ENCODE results near the gene PHC1. TPM values are rescaled to one million over a fixed set of nuclear protein-coding genes. Genes with fewer than 3 reads are reported as not detected.

Gene PHC1
- total and polyA plus RNA-seq, 3 experiments from 2014 or later, result 18.5 to 21.0 (median 19.5) TPM

GRCh38 chr12:8950702-8951478, 36.6 kb downstream of the PHC1 start:
- no peaks in the 10 kb centered on the region for H3K27me3 Mint-ChIP-seq
- peaks cover 76 to 85% (median 81%) of the 10 kb centered on the region in 3 donors for H3K4me1 Mint-ChIP-seq
- peaks cover 0 to 30% (median 2%) of the 10 kb centered on the region in 3 donors for H3K36me3 Mint-ChIP-seq
- peaks cover 0 to 3% (median 0%) of the 10 kb centered on the region in 5 donors for H3K9me3 Mint-ChIP-seq
- CTCF ChIA-PET, result interaction anchor here (0.6 to 9.9 kb wide), 23 partner anchors 11 to 269 kb away, joined by 3 to 192 read pairs (median 4); partner anchors contain the start of gene PHC1
- POLR2A ChIA-PET, result interaction anchor here (0.5 to 4.0 kb wide), 12 partner anchors 10 to 99 kb away, joined by 3 to 27 read pairs (median 5); partner anchors contain the start of gene PHC1
- H3K27ac ChIP-seq (ENCODE audit: low read depth, low read length), result peak overlapping the region; percentile 97
- H3K4me1 ChIP-seq (ENCODE audit: insufficient read depth, low read length), result peaks cover 74% of the 10 kb centered on the region
- peak overlapping the region; percentile 97 for H3K4me3 ChIP-seq (ENCODE audit: low read length)
- DNase-seq, result peak in 2 of 5 donors; percentile 50 to 67
- H3K4me3 Mint-ChIP-seq, result peak overlapping the region; percentile 90 to 98 (median 93)
- H3K36me3 ChIP-seq (ENCODE audit: insufficient read depth, low read length), result peaks cover 4% of the 10 kb centered on the region
- H3K27ac Mint-ChIP-seq, result peak overlapping the region; percentile 90 to 99 (median 96)
- H3K27me3 ChIP-seq (ENCODE audit: insufficient read depth, low read length, poor library complexity, severe bottlenecking), result no peaks in the 10 kb centered on the region
- H3K9me3 ChIP-seq (ENCODE audit: low read length), result no peaks in the 10 kb centered on the region

GRCh38 chr12:8951744-8952143, 37.4 kb downstream of the PHC1 start:
- Mint-ChIP-seq H3K27me3 (no peaks in the 10 kb centered on the region), H3K9me3 (peaks cover 0 to 3% (median 2%) of the 10 kb centered on the region in 5 donors), H3K36me3 (peaks cover 0 to 24% (median 2%) of the 10 kb centered on the region in 3 donors), H3K27ac (peak overlapping the region; percentile 85 to 98 (median 94)), H3K4me1 (peaks cover 79 to 81% (median 81%) of the 10 kb centered on the region in 3 donors), H3K4me3 (peak overlapping the region; percentile 90 to 98 (median 93))
- no peaks in the 10 kb centered on the region for H3K36me3 ChIP-seq (ENCODE audit: insufficient read depth, low read length)
- H3K27ac ChIP-seq (ENCODE audit: low read depth, low read length), result peak overlapping the region; percentile 97
- no peaks in the 10 kb centered on the region for H3K27me3 ChIP-seq (ENCODE audit: insufficient read depth, low read length, poor library complexity, severe bottlenecking)
- ChIA-PET POLR2A (interaction anchor here (0.6 to 4.0 kb wide), 7 partner anchors 9 to 98 kb away, joined by 3 to 27 read pairs (median 5); no protein-coding TSS in a partner anchor), CTCF (interaction anchor here (0.6 to 9.9 kb wide), 15 partner anchors 10 to 1073 kb away, joined by 3 to 192 read pairs (median 7); no protein-coding TSS in a partner anchor)
- peaks cover 80% of the 10 kb centered on the region for H3K4me1 ChIP-seq (ENCODE audit: insufficient read depth, low read length)
- peak; percentile 12 to 51 (median 31) for DNase-seq
- H3K4me3 ChIP-seq (ENCODE audit: low read length), result peak overlapping the region; percentile 97
- H3K9me3 ChIP-seq (ENCODE audit: low read length), result no peaks in the 10 kb centered on the region

- DNase-seq, result peak; percentile 32 to 84 (median 69)
- Mint-ChIP-seq H3K4me1 (peaks cover 81 to 82% (median 81%) of the 10 kb centered on the region in 3 donors), H3K4me3 (peak overlapping the region; percentile 70 to 95 (median 90))
Measured at GRCh38 chr12:8953773-8954402, 39.6 kb downstream of the PHC1 start.

GRCh38 chr12:8956073-8956472, 41.8 kb downstream of the PHC1 start:
- Histone ChIP-seq H3K9me3 (ENCODE audit: low read length) (no peaks in the 10 kb centered on the region), H3K36me3 (ENCODE audit: insufficient read depth, low read length) (no peaks in the 10 kb centered on the region), H3K4me3 (ENCODE audit: low read length) (no peak overlapping the region), H3K27ac (ENCODE audit: low read depth, low read length) (no peak overlapping the region), H3K4me1 (ENCODE audit: insufficient read depth, low read length) (peaks cover 100% of the 10 kb centered on the region), H3K27me3 (ENCODE audit: insufficient read depth, low read length, poor library complexity, severe bottlenecking) (no peaks in the 10 kb centered on the region)
- Mint-ChIP-seq H3K9me3 (peaks cover 0 to 3% (median 2%) of the 10 kb centered on the region in 5 donors), H3K27ac (peak overlapping the region; percentile 37 to 98 (median 93)), H3K27me3 (no peaks in the 10 kb centered on the region), H3K4me1 (peaks cover 96 to 98% (median 96%) of the 10 kb centered on the region in 3 donors), H3K4me3 (peak overlapping the region in 2 of 7 donors; percentile 51 to 56), H3K36me3 (peaks cover 0 to 4% (median 4%) of the 10 kb centered on the region in 3 donors)
- POLR2A ChIA-PET, result no interaction called here
- DNase-seq, result no peak
- CTCF ChIA-PET, result no interaction called here

More at GRCh38 chr12:8953773-8954402, 39.6 kb downstream of the PHC1 start:
- Histone ChIP-seq H3K4me3 (ENCODE audit: low read length) (peak overlapping the region; percentile 29), H3K9me3 (ENCODE audit: low read length) (no peaks in the 10 kb centered on the region), H3K27ac (ENCODE audit: low read depth, low read length) (peak overlapping the region; percentile 72), H3K4me1 (ENCODE audit: insufficient read depth, low read length) (peaks cover 80% of the 10 kb centered on the region), H3K27me3 (ENCODE audit: insufficient read depth, low read length, poor library complexity, severe bottlenecking) (no peaks in the 10 kb centered on the region), H3K36me3 (ENCODE audit: insufficient read depth, low read length) (no peaks in the 10 kb centered on the region)
- Mint-ChIP-seq H3K27me3 (no peaks in the 10 kb centered on the region), H3K36me3 (peaks cover 4 to 17% (median 4%) of the 10 kb centered on the region in 3 donors), H3K27ac (peak overlapping the region; percentile 76 to 98 (median 92)), H3K9me3 (peaks cover 0 to 3% (median 2%) of the 10 kb centered on the region in 5 donors)
- ChIA-PET CTCF (interaction anchor here (1.2 to 9.9 kb wide), 3 partner anchors 7 to 94 kb away, joined by 4 to 192 read pairs (median 132); no protein-coding TSS in a partner anchor), POLR2A (no interaction called here)

GRCh38 chr12:8956772-8957171, 42.5 kb downstream of the PHC1 start:
- H3K27ac Mint-ChIP-seq, result peak overlapping the region; percentile 69 to 98 (median 90)
- peaks cover 0 to 5% (median 4%) of the 10 kb centered on the region in 3 donors for H3K36me3 Mint-ChIP-seq
- DNase-seq, result no peak
- no peak overlapping the region for H3K27ac ChIP-seq (ENCODE audit: low read depth, low read length)
- H3K4me3 Mint-ChIP-seq, result peak overlapping the region in 5 of 7 donors; percentile 19 to 56 (median 49)
- H3K27me3 ChIP-seq (ENCODE audit: insufficient read depth, low read length, poor library complexity, severe bottlenecking), result no peaks in the 10 kb centered on the region
- H3K36me3 ChIP-seq (ENCODE audit: insufficient read depth, low read length), result no peaks in the 10 kb centered on the region
- peaks cover 90 to 95% (median 92%) of the 10 kb centered on the region in 3 donors for H3K4me1 Mint-ChIP-seq
- peaks cover 96% of the 10 kb centered on the region for H3K4me1 ChIP-seq (ENCODE audit: insufficient read depth, low read length)
- ChIA-PET CTCF (no interaction called here), POLR2A (no interaction called here)
- H3K27me3 Mint-ChIP-seq, result no peaks in the 10 kb centered on the region
- peaks cover 0 to 3% (median 2%) of the 10 kb centered on the region in 5 donors for H3K9me3 Mint-ChIP-seq
- H3K9me3 ChIP-seq (ENCODE audit: low read length), result no peaks in the 10 kb centered on the region
- H3K4me3 ChIP-seq (ENCODE audit: low read length), result no peak overlapping the region

GRCh38 chr12:8957561-8957960, 43.3 kb downstream of the PHC1 start:
- peaks cover 86 to 93% (median 88%) of the 10 kb centered on the region in 3 donors for H3K4me1 Mint-ChIP-seq

GRCh38 chr12:8958066-8958465, 43.8 kb downstream of the PHC1 start:
- Histone ChIP-seq H3K9me3 (ENCODE audit: low read length) (no peaks in the 10 kb centered on the region), H3K4me3 (ENCODE audit: low read length) (no peak overlapping the region), H3K27me3 (ENCODE audit: insufficient read depth, low read length, poor library complexity, severe bottlenecking) (no peaks in the 10 kb centered on the region), H3K36me3 (ENCODE audit: insufficient read depth, low read length) (no peaks in the 10 kb centered on the region), H3K4me1 (ENCODE audit: insufficient read depth, low read length) (peaks cover 95% of the 10 kb centered on the region), H3K27ac (ENCODE audit: low read depth, low read length) (no peak overlapping the region)
- peaks cover 83 to 93% (median 86%) of the 10 kb centered on the region in 3 donors for H3K4me1 Mint-ChIP-seq
- no peaks in the 10 kb centered on the region for H3K27me3 Mint-ChIP-seq
- no peak for DNase-seq
- H3K27ac Mint-ChIP-seq, result peak overlapping the region in 7 of 8 donors; percentile 46 to 77 (median 71)
- peaks cover 4 to 18% (median 6%) of the 10 kb centered on the region in 3 donors for H3K36me3 Mint-ChIP-seq
- CTCF ChIA-PET, result no interaction called here
- peaks cover 0 to 2% (median 2%) of the 10 kb centered on the region in 5 donors for H3K9me3 Mint-ChIP-seq
- POLR2A ChIA-PET, result no interaction called here
- peak overlapping the region in 1 of 7 donors; percentile 15 for H3K4me3 Mint-ChIP-seq

More at GRCh38 chr12:8957561-8957960, 43.3 kb downstream of the PHC1 start:
- no peaks in the 10 kb centered on the region for H3K27me3 ChIP-seq (ENCODE audit: insufficient read depth, low read length, poor library complexity, severe bottlenecking)
- Mint-ChIP-seq H3K9me3 (peaks cover 0 to 3% (median 2%) of the 10 kb centered on the region in 5 donors), H3K36me3 (peaks cover 4 to 13% (median 4%) of the 10 kb centered on the region in 3 donors), H3K27ac (peak overlapping the region; percentile 69 to 98 (median 90)), H3K27me3 (no peaks in the 10 kb centered on the region), H3K4me3 (peak overlapping the region in 4 of 7 donors; percentile 19 to 56 (median 48))
- CTCF ChIA-PET, result no interaction called here
- no peak overlapping the region for H3K27ac ChIP-seq (ENCODE audit: low read depth, low read length)
- POLR2A ChIA-PET, result no interaction called here
- H3K4me1 ChIP-seq (ENCODE audit: insufficient read depth, low read length), result peaks cover 96% of the 10 kb centered on the region
- DNase-seq, result no peak
- H3K9me3 ChIP-seq (ENCODE audit: low read length), result no peaks in the 10 kb centered on the region
- no peak overlapping the region for H3K4me3 ChIP-seq (ENCODE audit: low read length)
- no peaks in the 10 kb centered on the region for H3K36me3 ChIP-seq (ENCODE audit: insufficient read depth, low read length)

Measured in CD8-positive, alpha-beta memory T cell (primary cell).